ENCODE results near the gene JOSD1.
A peak's percentile ranks its signal among the peaks of the same experiment; 100 is the strongest.

JOSD1 gene

DNA sequence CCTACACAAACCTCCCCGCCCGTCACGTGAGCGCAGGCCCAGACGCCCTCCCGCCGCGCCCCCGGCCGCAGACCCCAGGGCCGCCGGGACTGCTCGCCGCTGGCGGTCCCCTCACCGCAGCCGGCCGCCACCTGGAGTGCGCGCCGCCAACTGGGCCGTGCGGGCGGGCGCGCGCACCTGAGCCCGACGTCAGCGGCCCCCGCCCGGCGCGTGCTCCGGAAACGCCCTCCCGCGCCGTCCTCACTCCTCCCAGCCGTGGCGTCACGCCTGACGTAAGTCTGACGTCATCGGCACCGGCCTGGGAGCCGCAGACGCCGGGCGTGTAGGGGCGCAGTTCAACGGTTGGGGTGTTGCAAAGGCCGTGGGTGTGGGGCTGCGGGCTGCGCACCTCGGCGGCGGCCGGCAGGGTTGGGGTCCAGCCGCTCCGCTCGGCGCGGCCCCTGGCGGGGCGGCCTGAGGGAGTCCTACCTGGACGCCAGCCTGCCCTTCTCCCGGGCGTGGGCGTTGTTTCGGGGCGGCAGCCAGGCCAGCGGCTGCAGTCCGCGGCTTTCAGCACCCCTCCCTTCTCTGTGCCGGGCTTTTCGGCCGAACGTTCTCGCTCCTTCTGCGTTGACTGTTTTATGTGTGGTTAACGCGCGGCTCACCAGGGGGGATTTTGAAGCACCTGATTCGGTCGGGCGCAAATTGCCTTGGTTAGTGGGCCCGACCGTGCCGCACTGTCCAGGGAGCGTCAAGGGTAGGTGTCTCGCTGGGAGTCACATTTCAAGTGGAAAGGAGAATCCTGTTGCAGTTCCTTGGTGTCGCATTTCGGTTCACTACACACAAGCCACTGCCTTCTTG, at the start of gene JOSD1:
Gene JOSD1 (minus strand): TSS at position 155 of the 840 bp plus-strand sequence. CDS start 956 bp downstream, outside the sequence.
- DNase-seq = peak; percentile 56

DNA sequence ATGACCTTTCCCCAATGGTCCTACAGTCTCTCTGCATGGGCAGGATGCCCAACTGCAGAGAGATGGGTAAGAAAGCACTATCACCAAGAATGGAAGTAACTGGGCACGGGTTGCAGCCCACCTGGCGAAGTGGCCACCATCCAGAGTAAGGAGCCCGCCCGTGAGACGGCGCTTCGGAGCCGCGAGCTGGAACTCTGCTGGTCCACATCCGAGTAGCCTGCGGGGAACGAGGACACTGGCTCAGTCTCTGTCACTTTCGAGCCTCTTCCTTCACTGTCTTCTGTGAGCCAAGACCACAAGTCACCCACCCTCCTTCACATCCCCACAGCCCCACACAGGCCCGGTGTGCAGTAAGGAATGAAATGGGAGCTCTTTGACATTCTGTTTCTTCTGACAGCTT, 49.4 kb upstream of the JOSD1 start:
- DNase-seq = no peak

DNA sequence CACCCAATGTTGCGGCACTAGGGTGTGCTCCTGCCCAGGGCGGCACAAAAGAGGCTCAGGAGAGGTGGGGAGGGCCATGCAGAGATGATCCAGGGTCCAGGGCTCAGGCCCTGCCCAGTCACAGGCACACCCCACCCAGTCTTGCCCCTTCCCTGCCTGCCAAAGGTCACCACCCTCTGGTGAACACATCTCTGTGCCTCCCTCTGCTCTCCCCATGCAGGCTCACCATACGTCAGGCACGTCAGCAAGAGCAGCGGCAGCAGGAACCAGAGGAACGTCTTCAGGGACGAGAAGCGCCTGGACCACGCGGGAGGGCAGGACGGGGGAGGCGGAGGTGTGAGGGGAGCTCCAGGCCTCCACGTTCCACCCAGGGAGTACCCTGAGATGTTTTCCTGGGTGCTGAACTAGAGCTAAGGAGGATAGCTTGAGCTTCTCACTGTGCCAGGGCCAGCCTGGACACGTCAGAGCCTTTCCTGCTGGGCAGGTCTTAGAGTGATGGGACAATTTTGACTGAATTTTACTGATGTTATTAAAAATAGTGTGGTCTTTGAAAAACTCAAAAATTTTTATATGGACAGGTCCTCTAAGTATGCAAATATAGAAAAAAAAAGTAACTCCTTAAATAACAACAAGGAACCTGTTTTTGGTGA, 47.9 kb upstream of the JOSD1 start:
- no peak for DNase-seq

DNA sequence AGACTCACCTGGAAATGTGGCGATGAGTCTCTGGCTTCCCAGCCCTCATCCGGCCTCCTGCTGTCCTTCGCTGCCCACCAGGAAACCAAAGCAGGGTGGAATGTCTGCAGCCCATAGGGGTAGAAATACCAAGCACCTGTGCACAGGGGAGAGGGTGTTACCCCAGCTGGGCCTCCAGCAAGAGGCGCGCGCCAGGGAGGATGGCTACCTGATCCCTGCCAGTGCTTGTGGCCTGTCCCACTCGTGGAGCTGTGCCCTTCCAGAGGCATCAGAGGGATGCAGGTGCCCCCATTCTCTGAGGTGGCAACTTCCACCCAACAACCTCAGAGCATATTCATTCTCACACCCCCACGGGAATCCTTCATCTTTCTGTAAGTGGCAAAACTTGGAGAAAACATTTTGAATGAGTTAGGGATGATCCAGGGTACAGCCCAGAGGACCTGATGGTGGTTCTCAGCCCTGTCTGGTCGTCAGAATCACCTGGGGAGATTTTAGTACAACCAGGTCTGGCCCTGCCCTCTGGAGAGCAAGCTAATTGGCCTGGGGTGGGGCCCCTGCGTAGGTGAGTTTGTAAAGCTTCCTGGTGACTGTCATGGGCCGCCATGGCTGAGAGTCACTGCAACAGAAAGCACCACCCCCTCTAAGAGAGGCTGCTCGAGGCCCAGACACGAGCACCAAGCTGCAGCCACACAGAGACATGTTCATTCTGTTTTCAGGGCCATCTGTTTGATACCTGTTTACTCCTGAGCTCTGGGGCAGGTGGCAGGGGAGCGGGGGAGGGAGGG, 45.1 kb upstream of the JOSD1 start:
- DNase-seq = no peak

DNA sequence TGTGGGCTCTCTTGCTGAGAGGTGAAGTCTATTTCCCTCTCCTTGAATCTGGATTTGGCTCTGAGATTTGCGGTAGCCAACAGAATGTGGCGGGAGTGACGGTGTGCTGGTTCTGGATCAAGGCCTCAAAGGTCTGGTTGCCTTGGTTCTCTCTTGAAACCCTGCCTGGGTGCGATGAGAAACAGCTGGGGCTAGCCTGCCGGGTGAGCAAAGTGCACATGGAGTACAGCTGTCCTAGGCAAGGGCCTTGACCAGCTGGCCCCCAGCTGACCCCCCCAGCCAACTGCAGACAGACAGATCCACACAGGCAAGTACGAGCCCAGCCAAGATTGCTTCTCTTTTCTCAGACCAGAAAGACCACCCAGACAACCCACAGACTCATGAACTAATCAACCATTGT, 44.2 kb upstream of the JOSD1 start:
- DNase-seq = no peak

DNA sequence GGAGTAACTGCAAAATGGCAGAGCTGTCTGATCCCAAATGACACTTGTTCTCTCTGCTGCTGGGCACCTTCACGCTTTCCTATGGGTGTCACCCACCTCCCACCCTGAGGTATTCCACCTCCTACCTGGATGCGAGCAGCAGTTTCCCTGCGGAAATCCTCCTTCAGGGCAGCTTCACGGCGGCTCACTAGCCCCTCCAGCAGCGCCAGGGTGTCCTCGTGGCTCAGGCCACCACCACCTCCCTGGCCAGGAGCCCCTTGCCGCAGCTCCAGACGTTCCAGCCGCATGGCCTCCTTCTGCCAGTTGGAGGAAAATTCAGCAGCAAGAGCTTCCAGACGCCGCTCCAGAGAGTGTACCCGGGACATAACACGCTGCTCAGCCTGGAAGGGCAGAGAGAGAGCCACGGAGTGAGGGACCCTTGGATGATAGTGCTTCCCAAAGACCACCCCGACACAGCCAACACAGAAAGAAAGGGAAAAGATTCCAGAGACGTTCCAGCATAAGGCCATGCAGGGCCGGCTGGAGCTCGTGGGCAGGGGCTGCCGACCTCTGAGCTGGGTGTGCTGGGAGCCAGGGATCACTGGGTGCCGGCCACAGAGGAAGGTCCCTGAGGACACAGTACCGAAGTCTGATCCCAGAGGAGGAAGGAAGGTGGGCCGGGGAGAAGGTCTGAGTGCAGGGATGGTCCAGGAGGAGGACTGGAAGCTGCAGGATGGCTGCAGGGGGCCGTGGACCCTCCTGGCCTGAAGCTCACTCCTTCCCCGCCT, 41.6 kb upstream of the JOSD1 start:
- no peak for DNase-seq

DNA sequence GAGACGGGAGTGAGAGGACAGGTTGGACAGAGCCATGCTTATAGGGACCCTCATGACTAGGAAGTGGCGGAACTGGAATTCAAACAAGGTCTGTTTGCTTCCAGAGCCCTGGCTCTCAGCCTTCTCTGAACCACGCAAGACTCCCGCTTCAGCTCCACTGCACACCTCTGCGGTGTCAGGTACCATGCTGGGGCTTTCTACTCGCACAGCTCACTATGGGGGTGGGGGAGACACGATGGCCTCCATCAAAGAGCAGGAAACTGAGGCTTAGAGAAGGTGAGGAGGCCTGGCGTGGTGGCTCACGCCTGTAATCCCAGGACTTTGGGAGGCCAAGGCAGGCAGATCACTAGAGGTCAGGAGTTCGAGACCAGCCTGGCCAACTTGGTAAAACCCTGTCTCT, 40.8 kb upstream of the JOSD1 start:
- no peak for DNase-seq

DNA sequence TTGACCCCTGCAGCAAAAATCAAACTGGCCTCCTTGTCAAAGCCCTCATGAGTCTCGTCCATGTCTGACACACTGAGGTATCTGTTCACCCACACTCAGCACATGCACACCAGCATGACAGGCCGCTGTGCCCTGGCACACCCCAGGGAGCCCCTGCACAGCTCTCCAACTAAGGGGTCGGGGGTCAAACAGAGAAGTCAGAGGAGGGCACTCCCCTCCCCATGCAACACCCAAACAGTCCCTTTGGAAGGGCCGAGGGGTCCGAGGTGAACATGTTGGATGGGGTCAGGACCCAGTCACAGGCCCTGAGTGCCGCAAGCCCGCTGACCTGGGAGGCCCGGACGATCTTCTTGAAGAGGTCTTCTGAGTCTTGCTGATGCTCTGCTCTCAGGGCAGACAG, 40.4 kb upstream of the JOSD1 start:
- DNase-seq = no peak

DNA sequence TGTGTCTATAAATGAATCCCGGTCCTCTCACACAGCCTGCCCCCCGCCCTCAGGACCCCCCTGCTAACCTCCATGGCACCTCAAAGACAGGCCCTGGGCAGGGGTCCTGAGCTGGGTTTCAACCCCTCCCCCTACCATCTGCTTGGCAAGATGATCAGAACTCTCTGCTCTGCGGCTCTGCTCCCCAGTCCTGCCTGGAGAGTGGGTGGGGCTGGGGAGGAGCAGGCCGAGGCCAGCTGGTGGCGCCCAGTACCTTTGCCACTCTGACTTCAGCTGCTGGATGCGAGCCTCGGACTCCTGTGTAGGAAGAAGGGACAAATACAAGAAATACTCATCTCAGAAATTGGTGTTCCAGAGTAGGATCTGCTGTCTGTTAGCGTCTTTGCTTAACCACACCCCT, 40.0 kb upstream of the JOSD1 start:
- DNase-seq = no peak

DNA sequence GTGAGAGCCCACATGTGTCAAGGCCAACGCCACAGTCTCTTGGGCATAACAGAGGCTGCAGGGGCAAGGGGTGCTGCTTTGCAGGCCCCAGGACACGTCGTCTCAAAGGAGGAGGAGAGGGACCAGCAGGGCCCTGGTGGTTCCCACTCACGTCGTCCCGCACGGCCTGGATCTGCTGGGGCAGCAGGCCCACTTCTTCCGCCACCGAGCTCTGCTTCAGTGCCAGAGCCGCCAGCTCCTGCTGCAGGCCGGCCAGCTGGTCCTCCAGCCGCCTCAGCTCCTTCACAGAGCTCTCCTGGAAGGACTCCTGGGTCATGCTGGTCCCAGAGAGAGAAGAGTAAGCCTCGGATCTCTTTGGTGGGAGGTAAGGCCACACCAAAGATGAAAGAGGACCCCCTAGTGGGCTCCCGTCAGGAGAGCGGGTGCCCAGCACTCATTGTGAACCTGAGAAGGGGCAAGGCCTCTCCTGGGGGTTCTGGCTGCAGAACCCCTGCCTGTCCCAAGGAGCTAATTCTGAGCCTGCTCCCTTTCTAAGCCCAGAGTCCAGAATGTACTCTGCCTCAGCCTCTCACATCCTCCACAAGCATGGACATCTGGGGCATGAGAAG, 39.5 kb upstream of the JOSD1 start:
- no peak for DNase-seq

DNA sequence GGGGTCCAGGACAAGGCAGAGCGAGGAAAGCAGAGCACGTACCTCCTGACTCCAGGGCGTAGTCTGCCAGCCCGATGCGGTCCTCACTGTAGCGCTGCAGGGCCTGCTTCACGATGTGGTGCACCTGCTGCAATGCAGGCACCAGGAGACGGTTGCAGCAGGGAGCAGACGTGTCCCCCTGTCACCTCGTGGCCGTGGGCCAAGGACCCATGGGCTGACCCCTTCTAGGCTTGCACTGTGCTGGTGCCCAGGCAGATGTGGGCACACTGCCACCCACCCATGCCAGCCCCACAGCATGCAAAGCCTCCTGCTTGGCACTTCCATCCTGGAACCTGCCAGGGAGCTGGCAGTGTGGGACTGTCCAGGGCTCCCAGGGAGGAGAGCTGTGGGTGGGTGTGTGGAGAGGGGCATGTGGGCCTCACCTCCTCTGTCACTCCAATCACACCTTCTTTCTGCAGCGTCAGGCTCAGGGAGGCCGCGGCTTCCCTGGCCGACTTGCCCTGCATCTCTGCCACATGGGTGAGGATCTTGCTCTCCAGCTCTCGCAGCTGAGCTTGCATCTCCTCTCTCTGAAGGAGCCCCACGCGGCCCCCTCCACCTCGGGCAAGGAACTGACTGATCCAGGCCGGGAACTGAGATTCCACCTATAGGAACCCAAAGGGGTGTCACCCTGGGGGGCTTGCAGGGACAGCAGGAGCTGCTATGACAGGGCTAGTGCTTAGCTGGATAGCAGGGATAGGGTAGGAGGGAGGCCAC, 38.7 kb upstream of the JOSD1 start:
- DNase-seq = no peak

DNA sequence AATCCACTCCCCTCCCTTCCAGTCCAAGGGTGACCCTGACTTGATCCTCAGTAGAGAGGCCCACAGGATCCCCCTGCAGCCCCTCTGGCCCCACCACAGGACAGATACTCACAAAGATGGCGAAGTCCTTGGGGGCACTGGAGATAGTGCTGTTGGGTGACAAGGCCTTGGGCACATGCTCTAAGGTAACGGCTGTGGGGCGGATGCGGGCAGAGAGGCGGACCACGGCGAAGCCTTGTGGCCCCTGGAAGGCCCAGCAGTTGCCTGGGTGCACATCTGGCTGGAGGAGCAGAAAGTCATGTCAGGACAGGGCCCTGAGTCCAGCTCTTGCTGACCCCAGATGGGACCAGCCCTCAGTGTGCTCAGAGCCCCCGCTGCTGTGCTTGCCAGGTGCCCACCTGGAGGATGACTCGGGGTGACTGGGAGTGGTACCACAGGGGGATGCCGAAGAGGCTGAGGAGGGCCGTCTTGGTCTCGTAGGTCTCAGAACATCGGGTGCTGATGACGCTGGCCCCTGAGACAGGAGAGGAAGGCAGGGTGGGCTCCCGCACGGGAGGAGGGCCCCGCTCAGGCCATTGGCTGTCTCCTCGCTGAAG, 37.8 kb upstream of the JOSD1 start:
- no peak for DNase-seq

DNA sequence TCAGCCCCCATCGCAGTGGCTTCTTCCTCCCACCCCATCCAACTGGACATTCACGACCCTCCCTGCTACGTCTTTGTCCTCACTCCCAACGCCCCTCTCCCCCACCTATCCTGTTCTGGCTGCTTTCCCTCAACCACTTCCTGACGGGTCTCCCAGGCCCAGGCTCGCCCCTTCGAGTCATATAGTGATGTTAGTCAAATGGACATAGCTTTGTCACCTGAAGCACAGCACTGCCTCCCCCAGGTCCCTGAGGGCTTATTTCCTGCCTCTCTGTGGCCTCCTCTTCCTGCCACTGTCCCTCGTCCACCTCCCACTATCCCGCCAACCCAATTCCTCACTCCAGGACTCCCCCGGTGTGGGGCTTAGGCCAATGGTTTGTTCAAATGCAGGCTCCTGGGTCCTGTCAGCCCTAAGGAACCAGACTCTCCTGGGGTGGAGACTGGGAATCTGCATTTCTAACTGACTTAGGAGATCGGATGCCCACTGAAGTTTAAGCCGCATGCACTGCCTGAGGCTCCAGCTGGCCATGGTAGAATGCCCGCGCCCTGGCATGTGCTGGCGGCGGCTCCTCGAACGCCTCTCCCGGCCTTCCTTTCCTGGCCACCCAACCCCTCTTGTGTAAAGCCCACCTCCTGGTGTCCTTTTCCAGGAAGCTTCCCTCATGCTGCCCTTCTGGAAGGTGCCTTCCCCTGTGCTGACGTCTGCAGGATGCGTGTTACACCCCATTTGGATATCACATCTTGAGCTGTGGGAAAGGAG, 36.7 kb upstream of the JOSD1 start:
- no peak for DNase-seq

DNA sequence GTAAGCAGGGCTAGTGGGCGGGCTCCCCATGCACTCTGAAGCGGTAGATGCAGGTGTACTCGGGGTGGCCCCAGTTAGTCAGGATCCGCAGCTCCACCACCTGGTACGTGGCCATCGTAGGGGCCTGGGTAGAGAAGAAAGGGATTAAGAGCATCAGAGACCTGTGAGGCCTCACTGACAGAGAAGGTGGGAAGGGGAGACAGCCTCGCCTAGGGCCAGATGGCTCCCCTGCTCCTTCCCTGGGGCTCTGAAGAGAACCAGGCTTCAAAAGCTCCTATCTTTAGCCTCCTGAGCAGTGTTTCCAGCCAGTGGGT, 35.5 kb upstream of the JOSD1 start:
- DNase-seq = no peak

DNA sequence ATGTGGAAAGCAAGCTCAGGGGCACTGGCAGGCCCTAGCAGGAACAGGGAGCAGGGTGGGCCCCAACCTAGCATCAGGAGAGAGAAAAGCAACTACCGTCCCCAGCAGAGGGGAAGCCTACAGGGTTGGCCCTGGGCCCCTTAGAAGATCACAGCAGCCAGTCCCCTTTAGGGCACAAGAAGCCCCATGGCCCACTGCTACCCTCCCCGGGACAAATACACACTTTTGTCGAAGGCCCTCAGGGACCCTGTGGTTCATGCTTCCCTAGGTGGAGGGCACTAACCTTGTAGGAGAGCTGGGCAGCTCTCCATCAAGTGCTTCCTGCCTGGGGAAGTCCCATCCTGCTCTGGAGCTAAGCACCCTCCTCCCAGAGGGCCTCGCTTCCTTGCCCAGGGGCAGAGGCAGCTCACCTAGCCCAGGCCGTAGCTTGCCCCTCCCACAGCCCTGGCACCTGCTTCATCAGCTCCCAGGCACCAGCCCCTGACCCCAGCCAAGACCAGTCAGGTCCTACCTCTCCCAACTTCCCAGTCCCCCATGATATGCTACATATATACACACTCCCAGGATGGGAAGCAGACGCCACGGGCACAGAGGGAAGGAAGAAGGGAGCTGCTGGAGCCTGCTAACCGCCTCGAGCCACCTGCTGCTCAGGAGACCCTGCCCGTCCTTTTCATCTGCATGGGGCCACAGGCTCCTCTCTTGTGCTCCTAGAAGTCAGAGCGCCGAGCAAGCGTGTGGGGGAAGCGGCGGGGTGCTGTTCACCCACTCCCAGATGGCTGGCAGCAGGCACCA, 34.9 kb upstream of the JOSD1 start:
- no peak for DNase-seq

DNA sequence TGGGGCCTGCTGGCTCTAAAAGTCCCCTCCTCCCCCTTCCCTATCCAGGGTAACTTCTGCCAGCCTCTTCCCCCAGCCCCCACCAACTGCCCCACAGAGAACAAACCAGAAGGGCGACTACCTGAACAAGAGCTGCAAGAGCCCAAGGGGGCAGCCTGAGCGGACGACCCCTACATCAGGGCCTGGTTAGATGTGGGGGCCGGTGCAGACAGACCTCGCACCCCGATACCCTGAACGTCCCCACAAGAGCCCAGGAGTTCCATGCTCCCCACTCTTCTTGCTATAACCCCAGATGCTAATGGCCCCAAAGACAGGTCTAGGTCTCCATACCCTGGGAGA, 34.4 kb upstream of the JOSD1 start:
- DNase-seq = no peak

DNA sequence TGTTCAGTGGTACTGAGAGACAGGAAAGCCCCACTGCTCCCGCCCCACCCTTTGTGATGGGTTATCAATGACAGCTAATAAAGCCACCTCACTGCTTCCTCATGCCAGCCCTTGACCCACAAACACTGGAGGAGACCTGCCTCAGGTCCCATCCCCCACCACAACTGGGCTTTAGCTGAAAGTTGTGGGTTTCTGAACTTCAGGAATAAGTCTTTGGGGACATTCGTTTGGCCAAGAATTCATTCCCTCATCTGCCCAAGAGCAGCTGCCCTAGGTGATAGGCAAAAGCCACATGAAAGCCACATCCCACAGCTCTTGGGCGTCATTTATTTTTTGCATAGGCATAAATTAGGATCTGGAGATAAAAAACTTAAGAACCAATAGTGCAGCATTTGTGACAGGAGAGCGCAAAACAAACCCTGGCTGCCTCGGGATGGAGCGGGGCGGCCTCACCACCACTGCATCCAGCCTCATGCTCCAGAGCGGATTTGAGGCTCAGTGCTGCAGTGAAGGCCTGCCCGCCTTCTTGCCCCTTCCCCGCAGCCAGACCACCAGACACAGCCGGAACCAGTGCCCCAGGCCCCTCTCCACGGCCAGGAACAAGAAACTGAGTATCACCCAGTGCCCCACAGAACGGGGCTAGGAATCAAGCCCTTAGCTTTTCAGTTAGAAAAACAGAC, 33.8 kb upstream of the JOSD1 start:
- DNase-seq = no peak

DNA sequence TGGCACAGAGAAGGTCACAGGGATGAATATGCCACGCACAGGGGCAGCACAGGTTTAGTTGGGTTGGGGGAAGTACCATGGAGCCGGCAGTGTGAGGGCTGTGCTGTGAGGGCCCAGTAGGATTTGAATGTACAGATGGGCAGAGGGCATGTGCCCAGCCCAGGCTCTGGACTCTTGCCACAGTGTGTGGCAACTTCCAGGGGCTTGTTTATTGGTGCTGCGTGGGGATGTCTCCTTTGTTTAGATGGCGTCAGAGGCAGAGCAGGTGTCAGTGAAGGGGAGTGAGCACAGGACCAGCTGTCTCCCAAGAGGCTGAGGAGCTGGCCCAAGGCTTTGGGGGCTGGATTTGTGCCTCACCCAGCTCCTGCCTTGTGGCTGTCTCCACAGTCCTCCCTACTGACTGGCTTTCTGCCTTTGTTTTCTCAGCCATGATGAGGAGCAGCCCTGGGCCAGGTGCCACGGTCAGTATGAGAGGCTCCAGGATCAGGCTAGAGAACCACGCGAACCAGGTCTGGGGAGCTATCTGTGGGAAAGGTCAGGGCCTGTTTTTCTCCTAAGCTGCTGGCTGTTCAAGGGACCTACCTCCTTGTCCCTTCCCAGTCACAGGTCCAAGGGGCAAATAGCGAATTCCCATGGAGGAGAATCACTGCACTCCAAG, 33.1 kb upstream of the JOSD1 start:
- no peak for DNase-seq

DNA sequence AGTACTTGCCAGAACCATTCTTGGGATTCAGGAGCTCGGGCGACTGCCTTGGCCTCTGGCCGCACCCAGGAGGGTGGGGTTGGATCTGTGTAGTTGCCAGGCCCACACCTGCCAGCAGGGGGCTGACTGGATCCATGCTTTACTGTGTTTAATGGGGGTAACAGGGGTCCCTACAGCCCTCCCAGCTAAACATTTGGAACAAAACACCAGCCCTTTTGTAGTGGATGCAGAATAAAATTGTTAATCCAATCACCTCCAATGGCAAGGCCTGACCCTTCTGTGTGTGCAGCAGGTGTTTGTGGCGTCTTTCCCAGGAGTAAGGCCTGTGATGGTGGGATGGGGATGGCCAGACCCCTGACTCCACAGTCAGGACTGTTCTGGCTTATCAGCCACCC, 32.6 kb upstream of the JOSD1 start:
- no peak for DNase-seq
